SK-N-SH (cell line): ENCODE measurements around the gene SH3PXD2B. TPM values are rescaled to one million over a fixed set of nuclear protein-coding genes. Genes with fewer than 3 reads are reported as not detected.

Source experiments
- CTCF ChIA-PET: fragments of 300-600, 350-600 bp; formaldehyde crosslinking; extraction: SDS; loops from one replicate; lab custom pipeline; 2021; lab: Yijun Ruan, JAX
- POLR2A ChIA-PET: fragments of 350-600 bp; sonication (Branson Sonifier 250); formaldehyde crosslinking; extraction: SDS; loops from one replicate; lab custom pipeline; 2020; ENCODE audit warnings: antibody characterized with exemption, inconsistent platforms; lab: Yijun Ruan, JAX
- DNase-seq: peaks from one replicate; pipeline ENCODE4 v3.0.0; 2012
- H2AFZ ChIP-seq: fragments of 200-600 bp; sonication (generic); 2 replicates; pipeline ENCODE4 v1.8.1; 2016; ENCODE audit warnings: antibody characterized with exemption, mild to moderate bottlenecking, low read depth
- H3F3A ChIP-seq: fragments of 200-600 bp; sonication (generic); replicated peaks from 2 replicates; pipeline ENCODE3; 2016; ENCODE audit warnings: antibody characterized with exemption, mild to moderate bottlenecking; ENCODE audit not compliant: insufficient read depth
- H3K27ac ChIP-seq, 2 experiments: fragments of 200-500 bp in 1 of 2; fragments of 200-600 bp in 1 of 2; sonication (Bioruptor generic) in 1 of 2; sonication (generic), shearing (Covaris generic) in 1 of 2; 2 replicates each; pipeline versions ENCODE4 v1.5.1 to v1.6.1; 2014 to 2016; ENCODE audit warnings: low read depth in 2 of 2, inconsistent platforms in 1 of 2, low read length in 1 of 2, mild to moderate bottlenecking in 1 of 2, mixed read lengths in 1 of 2
- H3K27me3 ChIP-seq: fragments of 200-600 bp; sonication (generic), shearing (Covaris generic); 2 replicates; pipeline ENCODE4 v1.6.1; 2016; ENCODE audit warnings: mixed run types; ENCODE audit not compliant: insufficient read depth
- H3K36me3 ChIP-seq, 2 experiments: fragments of 200-500 bp in 1 of 2; fragments of 200-600 bp in 1 of 2; sonication (Bioruptor generic) in 1 of 2; sonication (generic) in 1 of 2; replicated peaks in 1 of 2; 2 replicates each; pipeline versions ENCODE3 to v1.5.1; 2014 to 2016; ENCODE audit warnings: low read length in 1 of 2, mild to moderate bottlenecking in 1 of 2; ENCODE audit not compliant: insufficient read depth in 2 of 2, control insufficient read depth in 1 of 2
- H3K4me1 ChIP-seq, 2 experiments: fragments of 200-500 bp in 1 of 2; fragments of 200-600 bp in 1 of 2; sonication (Bioruptor generic) in 1 of 2; sonication (generic), shearing (Covaris generic) in 1 of 2; 2 replicates each; pipeline versions ENCODE4 v1.5.1 to v1.6.1; 2014 to 2016; ENCODE audit warnings: low read depth in 1 of 2, low read length in 1 of 2, mixed run types in 1 of 2; ENCODE audit not compliant: insufficient read depth in 2 of 2, control insufficient read depth in 1 of 2
- H3K4me2 ChIP-seq: fragments of 200-600 bp; sonication (generic), shearing (Covaris generic); 2 replicates; pipeline ENCODE4 v1.6.1; 2017; ENCODE audit warnings: mixed run types
- H3K4me3 ChIP-seq, 2 experiments: fragments of 200-500 bp in 1 of 2; fragments of 200-600 bp in 1 of 2; sonication (Bioruptor generic) in 1 of 2; sonication (generic), shearing (Covaris generic) in 1 of 2; 2 replicates each; pipeline versions ENCODE4 v1.5.1 to v1.8.1; 2014 to 2016; ENCODE audit warnings: low read depth in 2 of 2, inconsistent platforms in 1 of 2, low read length in 1 of 2, mild to moderate bottlenecking in 1 of 2, mixed read lengths in 1 of 2, moderate library complexity in 1 of 2
- H3K79me2 ChIP-seq: fragments of 200-600 bp; sonication (generic); 2 replicates; pipeline ENCODE4 v1.8.1; 2017; ENCODE audit warnings: mild to moderate bottlenecking; ENCODE audit not compliant: insufficient read depth
- H3K9ac ChIP-seq: fragments of 200-600 bp; sonication (generic); 2 replicates; pipeline ENCODE4 v1.6.1; 2017; ENCODE audit warnings: mixed run types
- H3K9me2 ChIP-seq: fragments of 200-600 bp; sonication (generic); 2 replicates; pipeline ENCODE4 v1.6.1; 2017; ENCODE audit warnings: mixed run types
- H3K9me3 ChIP-seq: fragments of 200-600 bp; sonication (generic); 2 replicates; pipeline ENCODE4 v1.6.1; 2017; ENCODE audit warnings: mixed run types, mild to moderate bottlenecking, moderate library complexity
- H4K20me1 ChIP-seq: fragments of 200-600 bp; sonication (generic); 2 replicates; pipeline ENCODE4 v1.6.1; 2017; ENCODE audit warnings: mild to moderate bottlenecking, mixed run types; ENCODE audit not compliant: insufficient read depth
- CHD2 ChIP-seq: fragments of 150-350 bp; IDR thresholded peaks from 2 replicates; pipeline ENCODE4 v1.6.1; 2018; ENCODE audit warnings: low read length; ENCODE audit not compliant: partially characterized antibody
- CTCF ChIP-seq: fragments of 200-600 bp; sonication (generic); IDR thresholded peaks from 2 replicates; pipeline ENCODE4 v1.6.1; 2017; ENCODE audit warnings: antibody characterized with exemption, mild to moderate bottlenecking, moderate library complexity
- ELF1 ChIP-seq: IDR thresholded peaks from 2 replicates; pipeline ENCODE4 v1.4.0; 2012
- EP300 ChIP-seq, 2 experiments: IDR thresholded peaks; 2 replicates each; pipeline versions ENCODE4 v1.4.0 to v1.6.1; 2012; ENCODE audit warnings: borderline replicate concordance in 1 of 2, low read depth in 1 of 2, low read length in 1 of 2
- EZH2phosphoT487 ChIP-seq: fragments of 200-600 bp; sonication (generic); IDR thresholded peaks from 2 replicates; pipeline ENCODE4 v1.6.1; 2017; ENCODE audit warnings: low read depth, mixed run types, mild to moderate bottlenecking, antibody characterized with exemption, moderate library complexity, borderline replicate concordance
- FOXJ3 ChIP-seq: sonication (generic); formaldehyde crosslinking; IDR thresholded peaks from 2 replicates; pipeline ENCODE4 v1.5.1; 2020; ENCODE audit warnings: mild to moderate bottlenecking, missing genetic modification reagents
- GABPA ChIP-seq: IDR thresholded peaks from 2 replicates; pipeline ENCODE4 v1.4.0; 2012; ENCODE audit warnings: low read depth, mild to moderate bottlenecking
- JUND ChIP-seq: IDR thresholded peaks from 2 replicates; pipeline ENCODE4 v1.4.0; 2012
- MAX ChIP-seq: IDR thresholded peaks from 2 replicates; pipeline ENCODE4 v1.4.0; 2012; ENCODE audit warnings: low read depth
- MEF2A ChIP-seq: IDR thresholded peaks from 2 replicates; pipeline ENCODE4 v1.4.0; 2012; ENCODE audit warnings: low read depth, borderline replicate concordance
- MXI1 ChIP-seq: IDR thresholded peaks from 2 replicates; pipeline ENCODE4 v1.6.1; 2012; ENCODE audit warnings: mild to moderate bottlenecking, low read depth, low read length, improper control_type of control experiment
- RAD21 ChIP-seq: IDR thresholded peaks from 2 replicates; pipeline ENCODE4 v1.6.1; 2012; ENCODE audit warnings: mild to moderate bottlenecking, low read length
- REST ChIP-seq: IDR thresholded peaks from 2 replicates; pipeline ENCODE4 v1.6.1; 2012; ENCODE audit warnings: mild to moderate bottlenecking, low read depth, low read length, moderate library complexity
- RFX5 ChIP-seq: IDR thresholded peaks from 2 replicates; pipeline ENCODE4 v1.6.1; 2012; ENCODE audit warnings: mild to moderate bottlenecking, improper control_type of control experiment, low read length
- SMC3 ChIP-seq: IDR thresholded peaks from 2 replicates; pipeline ENCODE4 v1.6.1; 2012; ENCODE audit warnings: low read depth, low read length, improper control_type of control experiment
- TAF1 ChIP-seq: IDR thresholded peaks from 2 replicates; pipeline ENCODE4 v1.6.1; 2012; ENCODE audit warnings: low read depth, mild to moderate bottlenecking, low read length, moderate library complexity, borderline replicate concordance
- YY1 ChIP-seq: IDR thresholded peaks from 2 replicates; pipeline ENCODE4 v1.4.0; 2012; ENCODE audit warnings: low read depth, mild to moderate bottlenecking
- WGBS: methylation state at CpG from one replicate; pipeline ENCODE4 v1.1.6; 2017; ENCODE audit warnings: low lambda C conversion rate; 5-methylcytosine and 5-hydroxymethylcytosine counted together
- polyA plus RNA-seq, 3 experiments: library from polyadenylated mRNA; depleted of rRNA; stranded (reverse); fragments of >200 nt; gene quantifications; 2 replicates each; pipeline ENCODE4 v1.2.3, GENCODE V29; 2012
- TF ChIP-seq, protein P1 (sequence below): IDR thresholded peaks from 2 replicates; pipeline ENCODE4; 2012

SH3PXD2B gene
- polyA plus RNA-seq, 1 of the 3 experiments (the other 2 are of a cell fraction): 15.0 TPM

DNA sequence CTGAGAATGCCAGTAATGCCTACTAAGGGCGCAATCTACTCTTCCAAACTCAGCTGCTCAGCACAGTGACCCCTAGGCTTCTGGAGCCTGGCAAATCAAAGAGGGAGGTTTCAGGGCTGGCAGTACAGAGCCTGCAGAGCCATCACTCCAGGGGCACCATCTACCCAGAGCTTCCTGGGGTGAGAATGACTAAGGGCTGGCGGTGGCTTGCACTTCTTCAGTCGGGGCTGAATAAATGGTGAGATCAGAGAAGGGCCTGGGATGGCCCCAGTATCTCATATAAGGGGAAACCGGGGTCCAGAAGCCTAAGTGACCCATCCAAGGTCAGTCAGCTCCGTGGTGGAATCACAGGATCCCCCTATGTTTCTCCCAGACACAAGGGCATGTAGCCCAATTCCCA lies 5.3 kb downstream of the SH3PXD2B start:
- Histone ChIP-seq H3K4me3 (no peak overlapping the region), H3K4me1 (peaks cover 18 to 42% of the 10 kb centered on the region in 2 experiments), H3F3A (peaks cover 21% of the 10 kb centered on the region), H3K36me3 (peaks cover 9% of the 10 kb centered on the region in 2 experiments), H3K9me3 (no peaks in the 10 kb centered on the region), H3K4me2 (no peak overlapping the region), H3K27me3 (no peaks in the 10 kb centered on the region), H3K9me2 (no peaks in the 10 kb centered on the region), H3K9ac (no peak overlapping the region), H3K79me2 (peaks cover 100% of the 10 kb centered on the region), H4K20me1 (peaks cover 82% of the 10 kb centered on the region), H2AFZ (no peak overlapping the region), H3K27ac (no peak overlapping the region)
- CTCF ChIA-PET: interaction anchor here (0.8 to 6.5 kb wide), 2 partner anchors 11 to 29 kb away, joined by 3 to 91 read pairs; no protein-coding TSS in a partner anchor
- TF ChIP-seq TAF1 (no peak), SMC3 (no peak), RFX5 (no peak), EZH2phosphoT487 (no peak)
- 68% methylated on average over 4 of the region's 5 CpGs for WGBS
- DNase-seq: no peak
- POLR2A ChIA-PET: interaction anchor here (0.6 kb wide), 1 partner anchor 14 kb away, joined by 3 read pairs; no protein-coding TSS in a partner anchor

- peaks cover 17% of the 10 kb centered on the region for H3F3A ChIP-seq
- peaks cover 9% of the 10 kb centered on the region in 2 experiments for H3K36me3 ChIP-seq
- no peak overlapping the region for H3K27ac ChIP-seq
- H3K4me2 ChIP-seq: no peak overlapping the region
- H3K9me3 ChIP-seq: no peaks in the 10 kb centered on the region
- H3K9me2 ChIP-seq: no peaks in the 10 kb centered on the region
- no peak for TF ChIP-seq MXI1
- TF ChIP-seq TAF1: no peak
- TF ChIP-seq SMC3: no peak
- no peak for TF ChIP-seq ELF1
- no peak for TF ChIP-seq MEF2A
- no peak for TF ChIP-seq EP300 (IDR thresholded peaks at IDR 0.05; ENCODE audit: borderline replicate concordance in 1 of 2, low read depth in 1 of 2, low read length in 1 of 2)
- no peak for TF ChIP-seq MAX
- TF ChIP-seq YY1: no peak
- no peak for TF ChIP-seq CHD2
- no peak for TF ChIP-seq CTCF
- no peak for TF ChIP-seq RAD21
- TF ChIP-seq, protein P1, sequence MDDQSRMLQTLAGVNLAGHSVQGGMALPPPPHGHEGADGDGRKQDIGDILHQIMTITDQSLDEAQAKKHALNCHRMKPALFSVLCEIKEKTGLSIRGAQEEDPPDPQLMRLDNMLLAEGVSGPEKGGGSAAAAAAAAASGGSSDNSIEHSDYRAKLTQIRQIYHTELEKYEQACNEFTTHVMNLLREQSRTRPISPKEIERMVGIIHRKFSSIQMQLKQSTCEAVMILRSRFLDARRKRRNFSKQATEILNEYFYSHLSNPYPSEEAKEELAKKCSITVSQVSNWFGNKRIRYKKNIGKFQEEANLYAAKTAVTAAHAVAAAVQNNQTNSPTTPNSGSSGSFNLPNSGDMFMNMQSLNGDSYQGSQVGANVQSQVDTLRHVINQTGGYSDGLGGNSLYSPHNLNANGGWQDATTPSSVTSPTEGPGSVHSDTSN: no peak
- TF ChIP-seq REST: no peak
- TF ChIP-seq JUND: no peak
- no peak for TF ChIP-seq GABPA
- no peak for TF ChIP-seq FOXJ3 (CRISPR knock-in tag)
- H3K27me3 ChIP-seq: no peaks in the 10 kb centered on the region
- 93% methylated on average over 8 of the region's 8 CpGs for WGBS
- DNase-seq: no peak
- peaks cover 100% of the 10 kb centered on the region for H3K79me2 ChIP-seq
- no peak overlapping the region for H2AFZ ChIP-seq
- peaks cover 26 to 46% of the 10 kb centered on the region in 2 experiments for H3K4me1 ChIP-seq
- no peak overlapping the region for H3K9ac ChIP-seq
- ChIA-PET POLR2A (no interaction called here), CTCF (interaction anchor here (6.5 kb wide), 1 partner anchor 9 kb away, joined by 91 read pairs; no protein-coding TSS in a partner anchor)
- H3K4me3 ChIP-seq: no peak overlapping the region
- H4K20me1 ChIP-seq: peaks cover 94% of the 10 kb centered on the region
These were observed 6.5 kb downstream of the SH3PXD2B start for GRCh38 chr5:172447646-172448365.
